IPS-15b (cell line): ENCODE results near the gene RNF43.

Source experiments
- H3K27me3 ChIP-seq: one replicate; pipeline ENCODE4 v1.6.1; 2013; ENCODE audit warnings: low read length; ENCODE audit not compliant: control insufficient read depth, insufficient read depth
- H3K36me3 ChIP-seq: one replicate; pipeline ENCODE4 v1.6.1; 2013; ENCODE audit warnings: low read length; ENCODE audit not compliant: control insufficient read depth, insufficient read depth
- H3K4me1 ChIP-seq: one replicate; pipeline ENCODE4 v1.6.1; 2013; ENCODE audit warnings: mild to moderate bottlenecking, low read length; ENCODE audit not compliant: control insufficient read depth, insufficient read depth
- H3K4me3 ChIP-seq: one replicate; pipeline ENCODE4 v1.5.1; 2013; ENCODE audit warnings: low read depth, low read length
- H3K9ac ChIP-seq: one replicate; pipeline ENCODE4 v1.6.1; 2013; ENCODE audit warnings: low read depth, mild to moderate bottlenecking, low read length
- H3K9me3 ChIP-seq: one replicate; pipeline ENCODE4 v1.6.1; 2013; ENCODE audit warnings: mild to moderate bottlenecking, low read length; ENCODE audit not compliant: control insufficient read depth, insufficient read depth

RNF43 gene

GRCh38 chr17:58417300-58418092, at the start of gene RNF43:
Gene RNF43 (minus strand): TSS chr17:58417534. CDS start chr17:58415577, 1,957 bp downstream.
- no peaks in the 10 kb centered on the region for H3K36me3 ChIP-seq
- H3K4me1 ChIP-seq: peaks cover 9% of the 10 kb centered on the region
- no peaks in the 10 kb centered on the region for H3K27me3 ChIP-seq
- H3K9me3 ChIP-seq: no peaks in the 10 kb centered on the region
- peak within 1 kb of the TSS; percentile 62 for H3K4me3 ChIP-seq
- H3K9ac ChIP-seq: peak within 1 kb of the TSS; percentile 29

- no peak overlapping the region for H3K4me3 ChIP-seq
- H3K27me3 ChIP-seq: no peaks in the 10 kb centered on the region
- no peaks in the 10 kb centered on the region for H3K36me3 ChIP-seq
- H3K9me3 ChIP-seq: no peaks in the 10 kb centered on the region
- H3K9ac ChIP-seq: no peak overlapping the region
- H3K4me1 ChIP-seq: no peaks in the 10 kb centered on the region
Measured at GRCh38 chr17:58455491-58455890, 38.2 kb upstream of the RNF43 start.

DNA sequence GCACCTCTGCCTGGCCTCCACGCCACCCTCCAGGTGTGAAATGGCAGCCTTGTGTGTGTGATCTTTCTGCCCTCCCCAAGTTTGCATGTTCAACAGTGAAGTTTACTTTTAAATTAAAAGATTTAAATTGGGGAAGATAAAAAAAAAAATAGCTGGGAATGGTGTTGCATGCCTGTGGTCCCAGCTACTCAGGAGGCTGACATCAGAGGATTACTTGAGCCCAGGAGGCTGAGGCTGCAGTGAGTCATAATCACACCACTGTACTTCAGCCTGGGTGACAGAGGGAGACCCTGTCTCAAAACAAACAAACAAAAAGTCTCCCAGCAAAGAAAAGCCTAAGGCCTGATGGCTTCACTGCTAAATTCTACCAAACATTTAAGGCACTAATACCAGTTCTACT, 35.4 kb upstream of the RNF43 start:
- H3K36me3 ChIP-seq: no peaks in the 10 kb centered on the region
- H3K27me3 ChIP-seq: no peaks in the 10 kb centered on the region
- H3K9ac ChIP-seq: no peak overlapping the region
- no peak overlapping the region for H3K4me3 ChIP-seq
- no peaks in the 10 kb centered on the region for H3K9me3 ChIP-seq
- H3K4me1 ChIP-seq: no peaks in the 10 kb centered on the region

- Histone ChIP-seq H3K4me1 (peaks cover 5% of the 10 kb centered on the region), H3K27me3 (no peaks in the 10 kb centered on the region), H3K9me3 (no peaks in the 10 kb centered on the region), H3K9ac (no peak overlapping the region), H3K4me3 (no peak overlapping the region), H3K36me3 (no peaks in the 10 kb centered on the region)
Measured at GRCh38 chr17:58447039-58447975, 30.0 kb upstream of the RNF43 start.

DNA sequence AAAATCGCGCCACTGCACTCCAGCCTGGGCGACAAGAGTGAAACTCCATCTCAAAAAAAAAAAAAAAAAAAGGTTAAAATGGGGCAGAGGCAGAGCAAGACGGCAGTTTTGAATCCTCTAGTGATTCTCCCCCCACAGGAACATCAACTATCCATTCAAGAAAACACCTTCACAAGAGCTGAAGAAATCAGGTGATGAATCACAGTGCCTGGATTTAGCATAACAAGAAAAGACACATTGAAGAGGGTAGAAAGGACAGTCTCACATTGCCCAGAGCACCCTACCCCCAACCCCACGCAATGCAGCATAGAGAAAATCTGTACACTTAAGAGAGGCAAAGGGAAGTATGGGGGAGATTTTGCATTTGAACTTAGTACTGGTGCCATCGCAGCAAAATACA, 28.8 kb upstream of the RNF43 start:
- no peaks in the 10 kb centered on the region for H3K9me3 ChIP-seq
- H3K4me3 ChIP-seq: no peak overlapping the region
- H3K27me3 ChIP-seq: no peaks in the 10 kb centered on the region
- peaks cover 5% of the 10 kb centered on the region for H3K4me1 ChIP-seq
- H3K9ac ChIP-seq: no peak overlapping the region
- no peaks in the 10 kb centered on the region for H3K36me3 ChIP-seq

- Histone ChIP-seq H3K4me1 (no peaks in the 10 kb centered on the region), H3K9ac (no peak overlapping the region), H3K4me3 (no peak overlapping the region), H3K36me3 (no peaks in the 10 kb centered on the region), H3K27me3 (no peaks in the 10 kb centered on the region), H3K9me3 (no peaks in the 10 kb centered on the region)
Measured at GRCh38 chr17:58436805-58437239, 19.5 kb upstream of the RNF43 start.

DNA sequence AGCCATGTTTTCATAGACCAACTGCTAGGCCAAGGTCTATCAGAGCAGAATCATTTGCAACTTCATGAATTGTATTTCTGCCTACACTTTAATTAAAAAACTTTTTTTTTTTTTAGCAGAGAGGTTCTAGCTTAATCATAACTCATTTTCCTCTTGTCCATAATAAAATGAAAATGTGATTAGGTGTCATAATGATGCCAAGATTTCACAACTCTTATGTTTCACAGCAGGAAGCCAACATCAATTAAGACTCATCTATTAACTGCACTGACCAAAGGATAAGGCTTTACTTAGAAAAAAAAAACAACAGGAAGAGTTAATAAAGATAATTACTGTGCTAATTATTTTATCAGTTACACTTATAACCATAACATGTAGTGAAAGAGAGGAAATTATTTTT, 18.9 kb upstream of the RNF43 start:
- Histone ChIP-seq H3K9ac (no peak overlapping the region), H3K9me3 (no peaks in the 10 kb centered on the region), H3K4me3 (no peak overlapping the region), H3K36me3 (no peaks in the 10 kb centered on the region), H3K27me3 (no peaks in the 10 kb centered on the region), H3K4me1 (no peaks in the 10 kb centered on the region)

DNA sequence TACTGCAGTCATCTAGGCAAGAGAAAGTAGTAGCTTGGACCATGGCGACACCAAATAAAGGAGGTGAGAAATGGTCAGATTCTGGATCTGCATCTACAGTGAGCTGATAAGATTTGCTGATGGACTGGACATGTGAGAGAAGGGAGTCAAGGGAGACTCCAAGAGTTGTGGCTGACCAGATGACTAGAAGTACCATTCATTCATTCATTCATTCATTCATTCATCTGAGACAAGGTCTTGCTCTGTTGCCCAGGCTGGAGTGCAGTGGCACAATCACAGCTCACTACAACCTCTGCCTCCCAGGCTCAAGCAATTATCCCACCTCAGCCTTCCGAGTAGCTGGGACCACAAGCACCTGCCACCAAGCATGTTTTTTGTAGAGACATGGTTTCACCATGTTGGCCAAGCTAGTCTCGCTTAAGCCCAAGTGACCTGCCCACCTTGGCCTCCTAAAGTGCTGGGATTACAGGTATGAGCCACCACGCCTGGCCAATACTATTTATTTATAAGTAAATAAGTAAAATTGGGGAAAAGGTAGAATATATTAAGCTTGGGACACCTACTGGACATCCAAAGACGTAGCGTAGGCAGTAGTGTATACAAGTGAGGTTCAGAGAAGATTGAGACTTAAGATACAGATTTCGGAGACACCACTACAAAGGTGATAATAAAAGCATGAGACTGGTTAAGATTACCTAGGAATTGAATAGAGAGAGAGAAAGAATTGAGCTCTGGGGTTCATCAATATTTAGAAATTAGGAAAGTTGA, 15.7 kb upstream of the RNF43 start:
- no peaks in the 10 kb centered on the region for H3K27me3 ChIP-seq
- no peak overlapping the region for H3K4me3 ChIP-seq
- H3K4me1 ChIP-seq: no peaks in the 10 kb centered on the region

DNA sequence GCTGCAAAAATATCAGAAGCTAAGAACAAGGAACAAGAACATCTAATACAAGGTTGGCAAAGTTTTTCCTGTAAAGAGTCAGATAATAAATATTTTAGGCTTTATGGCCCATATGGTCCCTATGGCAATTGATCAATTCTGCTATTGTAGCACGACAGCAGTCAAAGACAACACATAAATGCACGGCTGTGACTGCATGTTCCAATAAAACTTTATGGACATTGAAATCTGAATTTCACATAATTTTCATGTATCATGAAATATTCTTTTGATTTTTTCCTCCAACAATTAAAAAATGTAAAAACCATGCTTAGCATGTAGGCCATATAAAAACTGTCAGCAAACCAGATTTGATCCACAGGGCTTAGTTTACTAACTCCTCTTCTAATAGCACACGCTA, 10.5 kb upstream of the RNF43 start:
- Histone ChIP-seq H3K4me1 (no peaks in the 10 kb centered on the region), H3K9ac (no peak overlapping the region), H3K9me3 (no peaks in the 10 kb centered on the region), H3K4me3 (no peak overlapping the region), H3K36me3 (no peaks in the 10 kb centered on the region), H3K27me3 (no peaks in the 10 kb centered on the region)

More for the DNA sequence above, 15.7 kb upstream of the RNF43 start:
- no peak overlapping the region for H3K9ac ChIP-seq
- no peaks in the 10 kb centered on the region for H3K36me3 ChIP-seq
- H3K9me3 ChIP-seq: no peaks in the 10 kb centered on the region

GRCh38 chr17:58421711-58422110, 4.4 kb upstream of the RNF43 start:
- Histone ChIP-seq H3K36me3 (no peaks in the 10 kb centered on the region), H3K27me3 (no peaks in the 10 kb centered on the region), H3K9me3 (no peaks in the 10 kb centered on the region), H3K4me1 (peaks cover 5% of the 10 kb centered on the region), H3K9ac (no peak overlapping the region), H3K4me3 (no peak overlapping the region)

DNA sequence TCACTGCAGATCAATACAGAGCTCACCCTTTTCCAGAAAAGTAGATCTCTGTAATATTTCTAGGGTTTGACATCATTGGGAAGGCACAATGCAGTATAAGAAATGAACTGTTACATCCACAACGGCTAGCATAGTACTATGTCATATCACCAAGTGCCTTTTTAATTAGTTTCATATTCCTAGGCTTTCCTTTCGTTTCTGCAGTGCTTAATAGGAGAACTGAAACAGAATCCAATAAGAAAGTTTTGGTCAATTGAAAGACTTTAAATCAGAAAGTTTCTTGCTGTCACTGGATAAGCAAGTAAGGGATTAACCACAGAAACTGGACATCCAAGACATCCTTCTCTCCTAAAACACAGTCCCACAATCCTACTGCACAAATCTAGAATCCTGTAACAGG, 3.5 kb upstream of the RNF43 start:
- H3K27me3 ChIP-seq: no peaks in the 10 kb centered on the region
- H3K4me1 ChIP-seq: peaks cover 5% of the 10 kb centered on the region
- no peak overlapping the region for H3K9ac ChIP-seq
- H3K4me3 ChIP-seq: no peak overlapping the region
- no peaks in the 10 kb centered on the region for H3K9me3 ChIP-seq
- no peaks in the 10 kb centered on the region for H3K36me3 ChIP-seq
